Effector memory CD8-positive, alpha-beta T cell (primary cell): Measurements from ENCODE around the gene NSG1.

ENCODE experiments used
- ATAC-seq: fragments of 150-1000 bp; cut with Tn5 transposase; replicated peaks from 2 replicates; pipeline ENCODE4 v1.10.0; 2021; ENCODE audit warnings: mild to moderate bottlenecking, moderate library complexity
- DNase-seq, 3 experiments: peaks; one replicate each; pipeline ENCODE4 v3.0.0; 2021
- H3K27ac Mint-ChIP-seq, 2 donors: one replicate each; pipeline ENCODE4 v1.8.0; 2022; ENCODE audit warnings: mild to moderate bottlenecking in 2 of 2, mixed read lengths in 2 of 2, moderate library complexity in 2 of 2
- H3K27me3 Mint-ChIP-seq, 2 donors: one replicate each; pipeline ENCODE4 v1.8.0; 2022; ENCODE audit warnings: mixed read lengths in 2 of 2
- H3K36me3 Mint-ChIP-seq: one replicate; pipeline ENCODE4 v1.8.0; 2022; ENCODE audit warnings: mild to moderate bottlenecking, moderate library complexity, mixed read lengths; ENCODE audit not compliant: insufficient read depth
- H3K4me1 Mint-ChIP-seq, 2 donors: one replicate each; pipeline ENCODE4 v1.8.0; 2022; ENCODE audit warnings: low read depth in 2 of 2, mixed read lengths in 2 of 2
- H3K4me3 Mint-ChIP-seq, 2 donors: one replicate each; pipeline ENCODE4 v1.8.0; 2022; ENCODE audit warnings: mild to moderate bottlenecking in 2 of 2, mixed read lengths in 2 of 2, moderate library complexity in 2 of 2
- H3K9me3 Mint-ChIP-seq, 2 donors: one replicate each; pipeline ENCODE4 v1.8.0; 2022; ENCODE audit warnings: mixed read lengths in 2 of 2

NSG1 gene

GRCh38 chr4:4395849-4396627 is 9.1 kb downstream of the NSG1 start:
- ATAC-seq (peak; percentile 22), DNase-seq (no peak)
- H3K27ac Mint-ChIP-seq: no peak overlapping the region
- peaks cover 6 to 9% of the 10 kb centered on the region in 2 donors for H3K27me3 Mint-ChIP-seq
- H3K9me3 Mint-ChIP-seq: no peaks in the 10 kb centered on the region
- H3K4me3 Mint-ChIP-seq: no peak overlapping the region
- peaks cover 5 to 10% of the 10 kb centered on the region in 2 donors for H3K4me1 Mint-ChIP-seq
- peaks cover 5% of the 10 kb centered on the region for H3K36me3 Mint-ChIP-seq

GRCh38 chr4:4396628-4397440 is 9.9 kb downstream of the NSG1 start:
- Mint-ChIP-seq H3K4me1 (peaks cover 5 to 10% of the 10 kb centered on the region in 2 donors), H3K9me3 (no peaks in the 10 kb centered on the region), H3K36me3 (peaks cover 5% of the 10 kb centered on the region), H3K27me3 (peaks cover 6 to 9% of the 10 kb centered on the region in 2 donors), H3K4me3 (no peak overlapping the region), H3K27ac (peak overlapping the region in 1 of 2 donors; percentile 49)
- DNase-seq (no peak), ATAC-seq (no peak)

DNA sequence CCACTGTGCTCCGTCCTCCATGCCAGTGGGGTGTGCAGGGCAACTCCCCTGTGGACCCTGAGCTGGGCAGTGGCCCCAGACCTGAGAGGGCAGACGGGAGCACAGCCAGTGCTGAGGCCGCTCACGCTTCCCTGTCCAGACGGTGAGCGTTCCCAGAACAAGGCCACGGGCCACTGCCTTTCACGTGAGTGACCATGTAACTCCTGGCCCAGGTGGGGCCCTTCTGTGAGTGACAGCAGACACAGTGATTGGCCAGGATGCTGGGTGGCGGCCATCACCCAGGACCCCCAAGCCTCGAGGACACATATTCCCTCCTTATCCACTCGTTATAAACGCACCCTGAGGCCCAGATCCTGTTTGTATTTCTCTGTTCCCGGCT is 10.5 kb downstream of the NSG1 start:
- H3K36me3 Mint-ChIP-seq: peaks cover 5% of the 10 kb centered on the region
- H3K4me1 Mint-ChIP-seq: peaks cover 5 to 8% of the 10 kb centered on the region in 2 donors
- H3K27ac Mint-ChIP-seq: no peak overlapping the region
- ATAC-seq (no peak), DNase-seq (no peak)
- H3K27me3 Mint-ChIP-seq: peaks cover 6 to 9% of the 10 kb centered on the region in 2 donors
- no peak overlapping the region for H3K4me3 Mint-ChIP-seq
- H3K9me3 Mint-ChIP-seq: no peaks in the 10 kb centered on the region

GRCh38 chr4:4398430-4398829 is 11.5 kb downstream of the NSG1 start:
- H3K27ac Mint-ChIP-seq: no peak overlapping the region
- no peak for DNase-seq
- peaks cover 5% of the 10 kb centered on the region for H3K36me3 Mint-ChIP-seq
- no peak overlapping the region for H3K4me3 Mint-ChIP-seq
- no peak for ATAC-seq
- peaks cover 5 to 8% of the 10 kb centered on the region in 2 donors for H3K4me1 Mint-ChIP-seq
- no peaks in the 10 kb centered on the region for H3K9me3 Mint-ChIP-seq
- H3K27me3 Mint-ChIP-seq: peaks cover 6 to 8% of the 10 kb centered on the region in 2 donors

DNA sequence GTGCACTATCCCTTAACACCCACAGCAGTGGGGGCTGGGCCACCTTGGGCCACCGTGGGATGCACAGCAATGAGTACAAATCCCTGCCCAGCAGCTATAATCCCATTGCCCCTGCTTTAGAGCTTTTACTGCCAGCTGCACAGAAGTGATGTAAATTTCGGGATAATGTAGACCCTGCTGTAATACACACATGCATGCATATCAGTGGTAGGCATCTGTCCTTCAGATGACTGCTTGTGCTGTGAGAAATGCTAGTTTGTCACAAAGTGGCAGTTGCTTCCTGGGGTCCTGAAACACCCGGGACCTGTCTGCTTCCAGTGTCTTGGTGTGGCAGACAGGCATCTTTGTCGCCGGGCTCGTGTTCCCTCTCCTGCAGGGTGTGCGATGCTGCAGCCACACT is 14.1 kb downstream of the NSG1 start:
- no peaks in the 10 kb centered on the region for H3K9me3 Mint-ChIP-seq
- DNase-seq: no peak
- peaks cover 7% of the 10 kb centered on the region for H3K36me3 Mint-ChIP-seq
- H3K27ac Mint-ChIP-seq: no peak overlapping the region
- H3K27me3 Mint-ChIP-seq: peaks cover 0 to 6% of the 10 kb centered on the region in 2 donors
- H3K4me3 Mint-ChIP-seq: no peak overlapping the region
- peaks cover 0 to 3% of the 10 kb centered on the region in 2 donors for H3K4me1 Mint-ChIP-seq
- ATAC-seq: no peak

- Mint-ChIP-seq H3K36me3 (peaks cover 7% of the 10 kb centered on the region), H3K27ac (no peak overlapping the region), H3K4me1 (peaks cover 0 to 2% of the 10 kb centered on the region in 2 donors), H3K27me3 (peaks cover under 1 to 9% of the 10 kb centered on the region in 2 donors), H3K4me3 (no peak overlapping the region), H3K9me3 (no peaks in the 10 kb centered on the region)
- ATAC-seq (no peak), DNase-seq (no peak)
Observed at GRCh38 chr4:4402966-4403365, 16.1 kb downstream of the NSG1 start.

- H3K36me3 Mint-ChIP-seq: peaks cover 7% of the 10 kb centered on the region
- DNase-seq (no peak), ATAC-seq (no peak)
- H3K4me3 Mint-ChIP-seq: no peak overlapping the region
- H3K27ac Mint-ChIP-seq: no peak overlapping the region
- no peaks in the 10 kb centered on the region for H3K9me3 Mint-ChIP-seq
- peaks cover 0 to 9% of the 10 kb centered on the region in 2 donors for H3K27me3 Mint-ChIP-seq
- peaks cover 0 to 2% of the 10 kb centered on the region in 2 donors for H3K4me1 Mint-ChIP-seq
Observed at GRCh38 chr4:4405358-4405962, 18.6 kb downstream of the NSG1 start.

DNA sequence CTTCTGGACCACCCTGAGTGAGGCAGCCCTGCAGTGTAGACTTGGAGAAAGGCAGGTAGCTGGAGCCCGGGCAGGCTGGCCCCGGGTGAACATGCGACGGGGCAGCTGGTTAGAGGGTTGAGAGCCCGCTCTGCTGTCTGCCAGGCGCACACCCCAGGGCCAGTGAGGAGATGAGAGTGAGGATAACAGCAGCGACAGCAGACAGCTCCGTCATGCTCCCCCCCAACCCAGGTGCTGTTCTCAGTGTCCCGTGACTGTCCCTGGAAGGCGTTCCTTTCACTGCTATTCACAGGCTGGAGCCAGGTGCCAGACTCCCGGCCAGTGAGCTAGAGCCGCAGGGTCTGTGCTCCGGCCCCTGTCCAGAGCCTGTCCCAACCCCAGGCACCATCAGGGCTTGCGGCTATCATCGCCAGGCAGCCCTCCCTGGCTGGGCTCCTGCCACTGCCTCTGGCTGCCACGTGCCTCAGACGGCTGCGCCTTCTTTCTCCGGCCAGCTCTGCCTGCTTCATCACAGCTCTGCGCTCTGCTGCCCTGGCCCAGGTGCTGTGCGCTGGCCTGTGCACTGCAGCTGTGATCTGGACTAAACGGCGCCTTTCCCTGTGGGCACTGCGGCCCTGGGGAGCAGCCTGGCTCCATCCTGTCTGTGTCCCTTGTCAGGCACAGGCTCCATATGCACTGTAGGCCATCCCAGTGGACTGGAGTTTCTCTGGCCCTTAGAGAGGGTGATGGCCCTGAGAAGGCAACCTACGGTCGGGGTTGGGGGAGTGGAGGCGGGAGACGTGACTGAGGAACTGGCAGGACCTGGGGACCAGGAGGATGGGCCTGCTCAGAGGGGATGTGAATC is 19.8 kb downstream of the NSG1 start:
- Mint-ChIP-seq H3K9me3 (no peaks in the 10 kb centered on the region), H3K4me3 (no peak overlapping the region), H3K4me1 (peaks cover 0 to 2% of the 10 kb centered on the region in 2 donors), H3K27ac (peak overlapping the region in 1 of 2 donors; percentile 30), H3K36me3 (peaks cover 7% of the 10 kb centered on the region), H3K27me3 (peaks cover 0 to 9% of the 10 kb centered on the region in 2 donors)
- DNase-seq (no peak), ATAC-seq (no peak)

- Mint-ChIP-seq H3K36me3 (peaks cover 7% of the 10 kb centered on the region), H3K27me3 (peaks cover 0 to 9% of the 10 kb centered on the region in 2 donors), H3K9me3 (no peaks in the 10 kb centered on the region), H3K27ac (peak overlapping the region in 1 of 2 donors; percentile 30), H3K4me3 (no peak overlapping the region), H3K4me1 (peaks cover 0 to 2% of the 10 kb centered on the region in 2 donors)
- no peak for DNase-seq
- ATAC-seq: no peak
Observed at GRCh38 chr4:4407299-4408131, 20.6 kb downstream of the NSG1 start.

DNA sequence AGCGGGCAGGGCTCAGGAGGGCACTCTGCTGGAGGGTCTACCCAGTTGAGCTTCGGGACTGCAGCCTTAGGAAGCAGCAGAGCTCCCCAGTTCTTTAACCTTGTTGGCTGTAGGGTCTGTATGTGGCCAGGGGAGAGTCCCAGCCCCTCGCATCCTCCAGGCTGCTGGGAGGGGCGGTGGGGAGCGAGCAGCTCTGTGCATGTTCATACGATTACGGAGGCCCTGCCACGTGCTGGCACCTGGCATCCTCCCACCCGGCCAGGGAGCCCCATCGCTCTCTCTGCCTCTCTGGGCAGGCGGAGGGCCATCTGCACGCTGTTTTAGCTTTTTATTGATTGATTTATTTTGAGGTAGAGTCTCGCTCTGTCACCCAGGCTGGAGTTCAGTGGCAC is 21.2 kb downstream of the NSG1 start:
- H3K27ac Mint-ChIP-seq: no peak overlapping the region
- peaks cover 0 to 9% of the 10 kb centered on the region in 2 donors for H3K27me3 Mint-ChIP-seq
- H3K9me3 Mint-ChIP-seq: no peaks in the 10 kb centered on the region
- H3K36me3 Mint-ChIP-seq: peaks cover 11% of the 10 kb centered on the region
- no peak for ATAC-seq
- peaks cover 0 to 3% of the 10 kb centered on the region in 2 donors for H3K4me1 Mint-ChIP-seq
- H3K4me3 Mint-ChIP-seq: no peak overlapping the region
- DNase-seq: no peak

- H3K4me1 Mint-ChIP-seq: peaks cover 0 to 6% of the 10 kb centered on the region in 2 donors
- no peak for ATAC-seq
- H3K27ac Mint-ChIP-seq: no peak overlapping the region
- peaks cover 0 to 9% of the 10 kb centered on the region in 2 donors for H3K27me3 Mint-ChIP-seq
- peaks cover 18% of the 10 kb centered on the region for H3K36me3 Mint-ChIP-seq
- H3K4me3 Mint-ChIP-seq: no peak overlapping the region
- DNase-seq: no peak
- H3K9me3 Mint-ChIP-seq: no peaks in the 10 kb centered on the region
Observed at GRCh38 chr4:4408576-4409335, 21.9 kb downstream of the NSG1 start.
